HG02678 (cell line): ENCODE data around the gene CELF2.
"Not testable (repeated sequence)": the region's sequence is repeated elsewhere in the genome, so short reads cannot be mapped to it uniquely, and the experiment has no call there.

Experiments
- ATAC-seq: cut with Tn5 transposase; IDR thresholded peaks from one replicate; pipeline ENCODE4 v1.9.1; 2021; ENCODE audit warnings: mild to moderate bottlenecking, moderate library complexity; ENCODE audit not compliant: unreplicated experiment

CELF2 gene

DNA sequence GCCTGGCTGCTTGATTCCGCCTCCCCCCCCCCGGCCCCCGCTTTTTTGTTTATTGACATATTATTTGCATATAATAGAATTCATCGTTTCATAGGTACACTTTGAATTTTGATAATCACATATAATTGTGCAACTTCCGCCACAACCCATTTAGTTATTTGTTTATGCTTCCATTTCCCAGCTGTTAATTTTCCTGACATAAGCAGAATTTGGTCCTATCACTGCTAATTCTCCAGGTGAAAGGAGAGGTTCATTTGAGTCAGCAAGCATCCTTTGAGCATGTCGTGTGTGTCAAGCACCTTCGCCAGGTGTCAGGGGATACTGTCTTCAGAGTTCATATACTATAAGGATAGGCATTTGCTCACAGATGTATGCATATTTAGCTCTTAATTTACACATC lies 102.2 kb downstream of the CELF2 start:
- ATAC-seq: no peak

- no peak for ATAC-seq
Observed at GRCh38 chr10:11120711-11121110, 103.0 kb downstream of the CELF2 start.

GRCh38 chr10:11123892-11124291 lies 106.2 kb downstream of the CELF2 start:
- not testable (repeated sequence) for ATAC-seq

DNA sequence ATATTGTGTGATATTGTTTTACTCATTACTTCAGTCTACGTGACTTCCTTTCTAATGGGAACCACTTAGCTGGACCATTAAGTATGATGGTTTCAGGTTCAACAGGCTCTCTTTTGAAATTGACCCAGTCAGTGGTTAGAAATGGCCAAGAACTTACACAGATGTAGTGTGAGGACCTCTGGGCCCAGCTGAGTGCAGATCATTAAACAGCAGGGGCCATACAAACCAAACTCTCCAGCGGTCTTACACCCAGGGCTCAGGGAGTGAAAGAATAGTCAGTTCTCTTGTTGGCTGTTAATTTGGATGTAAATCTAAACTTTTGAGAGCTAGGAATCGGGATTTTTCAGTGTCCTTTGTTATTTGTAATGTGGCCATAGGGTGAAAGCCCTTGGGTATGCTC lies 107.3 kb downstream of the CELF2 start:
- no peak for ATAC-seq

DNA sequence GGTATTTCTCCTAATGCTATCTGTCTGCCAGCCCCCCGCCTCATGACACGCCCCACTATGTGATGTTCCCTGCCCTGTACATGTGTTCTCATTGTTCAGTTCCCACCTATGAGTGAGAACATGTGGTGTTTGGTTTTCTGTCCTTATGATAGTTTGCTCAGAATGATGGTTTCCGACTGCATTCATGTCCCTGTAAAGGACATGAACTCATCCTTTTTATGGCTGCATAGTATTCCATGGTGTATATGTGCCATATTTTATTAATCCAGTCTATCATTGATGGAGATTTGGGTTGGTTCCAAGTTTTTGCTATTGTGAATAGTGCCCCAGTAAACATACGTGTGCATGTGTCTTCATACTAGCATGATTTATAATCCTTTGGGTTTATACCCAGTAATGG lies 109.3 kb downstream of the CELF2 start:
- not testable (repeated sequence) for ATAC-seq

- no peak for ATAC-seq
Observed at GRCh38 chr10:11131112-11131639, 113.5 kb downstream of the CELF2 start.

- no peak for ATAC-seq
Observed at GRCh38 chr10:11134411-11134810, 116.7 kb downstream of the CELF2 start.

DNA sequence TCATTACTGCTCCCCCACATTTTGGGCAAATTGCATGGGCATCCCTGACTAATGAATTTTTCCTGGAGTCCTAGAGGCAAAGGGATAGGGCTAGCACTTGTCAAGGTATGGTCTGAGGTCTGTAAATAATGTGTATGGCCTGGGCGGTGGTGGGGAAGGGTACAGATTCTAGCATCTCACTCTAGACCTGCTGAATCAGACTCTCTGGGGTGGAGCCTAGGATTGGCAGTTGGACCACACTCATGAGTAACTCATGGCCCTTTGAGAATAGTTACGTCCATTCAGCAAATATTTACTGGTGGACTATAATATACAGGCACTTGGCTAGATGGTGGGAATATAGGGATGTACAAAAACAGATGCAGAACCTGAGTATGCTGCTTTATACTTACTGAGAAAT lies 118.0 kb downstream of the CELF2 start:
- ATAC-seq: no peak

GRCh38 chr10:11138314-11139033 lies 120.8 kb downstream of the CELF2 start:
- no peak for ATAC-seq

DNA sequence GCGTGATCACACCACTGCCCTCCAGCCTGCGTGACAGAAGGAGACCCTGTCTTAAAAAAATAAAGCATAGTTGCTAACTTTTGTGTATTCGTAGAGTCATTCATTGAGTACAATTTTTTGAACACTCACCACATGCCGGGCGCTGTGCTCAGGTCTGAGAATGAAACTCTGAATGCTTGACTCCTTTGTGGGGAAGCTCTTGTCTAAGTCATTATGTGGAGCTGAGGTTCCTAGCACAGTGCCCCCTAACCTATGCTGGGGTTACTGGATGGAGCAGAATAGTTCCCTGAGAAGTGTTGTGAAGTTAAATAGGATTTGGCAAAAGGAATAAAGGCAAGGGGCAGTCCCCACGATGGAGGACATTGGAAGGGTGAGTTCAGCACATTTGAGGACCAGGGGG lies 123.3 kb downstream of the CELF2 start:
- ATAC-seq: no peak

GRCh38 chr10:11141571-11142091 lies 124.0 kb downstream of the CELF2 start:
- ATAC-seq: no peak

- no peak for ATAC-seq
Observed at GRCh38 chr10:11142777-11143176, 125.1 kb downstream of the CELF2 start.

DNA sequence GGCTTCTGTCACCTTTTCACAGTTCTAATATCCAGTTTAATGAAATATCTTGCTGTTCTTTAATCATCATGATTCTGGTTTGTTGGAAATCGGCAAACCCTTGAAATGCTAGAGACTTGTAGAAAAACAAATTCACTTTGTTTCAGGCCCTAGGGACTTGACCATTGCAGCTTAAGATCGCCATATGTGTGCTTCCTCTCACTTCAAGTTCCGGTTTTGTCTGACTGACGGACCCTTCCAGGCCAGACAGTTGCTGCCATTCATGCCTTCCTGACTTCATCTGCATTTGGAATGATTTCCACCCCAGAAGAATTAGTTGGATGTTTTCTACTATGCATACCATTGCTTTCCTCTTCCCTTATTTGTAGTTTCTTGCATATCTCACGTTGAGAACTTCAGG lies 125.6 kb downstream of the CELF2 start:
- no peak for ATAC-seq

GRCh38 chr10:11144626-11145494 lies 127.2 kb downstream of the CELF2 start:
- ATAC-seq: peak; percentile 9

DNA sequence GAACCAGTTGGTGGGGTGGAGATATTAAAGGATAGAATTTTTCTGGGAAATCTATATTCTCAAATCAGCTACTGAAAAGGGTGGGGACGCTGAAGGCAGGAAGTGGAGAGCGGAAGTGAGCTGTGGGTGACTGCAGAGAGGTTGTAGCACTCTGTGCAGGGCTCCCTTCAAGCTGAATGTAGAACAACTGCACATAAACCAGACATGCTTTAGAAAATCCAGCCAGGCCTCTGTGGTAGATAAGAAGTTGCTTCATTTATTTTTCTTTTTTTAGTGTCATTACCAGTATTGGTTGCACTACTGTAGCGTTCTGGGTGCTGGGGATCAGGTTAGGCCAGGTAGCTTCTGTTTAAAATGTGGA lies 127.8 kb downstream of the CELF2 start:
- ATAC-seq: peak; percentile 79

DNA sequence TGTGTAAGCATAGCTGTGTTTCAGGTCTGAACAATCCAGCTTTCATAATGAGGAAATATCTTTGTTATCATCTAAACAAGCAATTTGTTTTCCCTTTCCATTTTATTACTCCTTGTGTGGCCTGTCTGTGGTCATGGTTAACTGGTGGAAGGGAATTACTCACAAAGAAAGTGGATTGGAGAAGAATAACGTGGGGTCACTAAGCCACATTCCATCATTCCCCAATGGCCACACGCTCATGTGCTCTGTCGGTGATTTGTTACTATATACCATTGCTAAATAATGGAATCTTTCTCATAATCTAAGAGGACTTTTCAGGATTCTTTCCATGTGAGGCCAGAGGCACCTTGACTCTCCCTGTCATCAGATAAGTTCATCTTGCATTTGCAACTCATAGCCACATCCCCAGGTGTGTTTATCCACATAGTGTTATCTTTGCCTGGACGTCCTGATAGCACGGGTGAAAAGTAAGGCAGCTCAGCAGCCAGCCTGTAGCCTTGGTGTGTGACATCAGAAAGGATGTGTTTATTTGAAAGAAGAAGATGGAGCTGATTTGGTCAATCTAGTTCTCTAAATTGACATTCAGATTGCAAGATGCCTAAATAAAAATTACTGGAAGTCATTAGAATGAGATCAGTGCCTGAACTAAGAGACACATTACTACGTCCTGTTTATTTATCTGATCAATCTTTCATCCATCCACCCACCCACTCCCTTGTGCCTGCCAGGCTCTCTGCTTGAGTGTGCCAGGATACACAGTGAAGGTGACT lies 128.9 kb downstream of the CELF2 start:
- ATAC-seq: no peak

DNA sequence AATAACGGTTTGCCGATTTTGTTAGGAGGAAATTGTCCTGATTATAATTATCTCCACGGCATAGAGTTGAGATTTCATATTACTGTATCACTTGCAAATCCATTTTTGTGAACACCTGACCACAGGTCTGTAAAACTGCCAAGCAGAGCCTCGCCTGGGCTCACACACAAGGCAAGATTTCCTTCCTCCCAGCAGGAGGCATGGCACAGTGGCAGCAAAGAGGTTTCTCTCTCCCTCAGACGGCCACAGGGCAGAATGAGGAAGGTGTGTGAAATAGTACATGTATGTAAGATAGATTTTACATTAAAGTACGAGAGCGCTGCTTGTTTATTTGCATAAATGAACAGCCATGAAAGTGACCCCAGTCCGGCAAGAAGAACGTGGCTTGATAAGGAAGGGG lies 130.1 kb downstream of the CELF2 start:
- no peak for ATAC-seq

- no peak for ATAC-seq
Observed at GRCh38 chr10:11148142-11149028, 130.7 kb downstream of the CELF2 start.

DNA sequence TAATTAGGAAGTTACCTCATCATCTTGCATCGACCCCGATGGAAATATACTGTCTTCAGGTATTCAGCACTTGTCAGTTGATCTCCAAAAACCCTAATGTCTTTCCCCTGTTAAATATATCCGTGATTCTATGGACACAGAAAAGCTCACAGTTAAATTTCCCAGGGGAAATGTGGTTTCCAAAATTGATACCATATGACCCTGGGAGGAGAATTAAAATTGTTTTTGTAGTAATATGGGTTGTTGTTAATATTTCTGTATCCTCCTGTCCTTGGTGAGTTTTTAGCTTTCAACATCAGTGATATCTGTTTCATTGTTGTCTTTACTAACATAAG lies 132.1 kb downstream of the CELF2 start:
- ATAC-seq: no peak

- no peak for ATAC-seq
Observed at GRCh38 chr10:11150231-11150731, 132.6 kb downstream of the CELF2 start.
